ENCODE measurements around the gene HUNK.

HUNK gene

DNA sequence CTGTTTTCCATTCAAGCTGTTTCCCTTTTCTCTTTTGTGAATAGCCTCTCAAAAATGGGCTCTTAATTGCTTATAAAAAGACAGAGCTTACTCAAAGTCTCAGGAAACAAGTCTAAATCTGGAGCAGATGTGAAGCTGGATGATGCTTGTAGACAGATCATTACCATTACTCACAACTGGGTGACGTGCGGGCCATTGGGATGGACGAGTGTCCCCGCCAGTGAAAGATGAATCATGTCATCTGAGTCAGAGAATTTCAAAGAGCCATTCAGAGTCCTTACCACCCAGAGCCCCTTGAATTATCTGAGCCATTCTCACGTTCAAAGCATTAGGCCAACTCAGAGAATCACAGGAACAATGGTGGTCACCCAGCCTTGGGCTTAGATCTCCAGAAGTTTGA, 134.6 kb downstream of the HUNK start:
- H3K27ac ChIP-seq, result no peak overlapping the region
- TF ChIP-seq, protein P1, sequence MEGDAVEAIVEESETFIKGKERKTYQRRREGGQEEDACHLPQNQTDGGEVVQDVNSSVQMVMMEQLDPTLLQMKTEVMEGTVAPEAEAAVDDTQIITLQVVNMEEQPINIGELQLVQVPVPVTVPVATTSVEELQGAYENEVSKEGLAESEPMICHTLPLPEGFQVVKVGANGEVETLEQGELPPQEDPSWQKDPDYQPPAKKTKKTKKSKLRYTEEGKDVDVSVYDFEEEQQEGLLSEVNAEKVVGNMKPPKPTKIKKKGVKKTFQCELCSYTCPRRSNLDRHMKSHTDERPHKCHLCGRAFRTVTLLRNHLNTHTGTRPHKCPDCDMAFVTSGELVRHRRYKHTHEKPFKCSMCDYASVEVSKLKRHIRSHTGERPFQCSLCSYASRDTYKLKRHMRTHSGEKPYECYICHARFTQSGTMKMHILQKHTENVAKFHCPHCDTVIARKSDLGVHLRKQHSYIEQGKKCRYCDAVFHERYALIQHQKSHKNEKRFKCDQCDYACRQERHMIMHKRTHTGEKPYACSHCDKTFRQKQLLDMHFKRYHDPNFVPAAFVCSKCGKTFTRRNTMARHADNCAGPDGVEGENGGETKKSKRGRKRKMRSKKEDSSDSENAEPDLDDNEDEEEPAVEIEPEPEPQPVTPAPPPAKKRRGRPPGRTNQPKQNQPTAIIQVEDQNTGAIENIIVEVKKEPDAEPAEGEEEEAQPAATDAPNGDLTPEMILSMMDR (conservative IDR thresholded peaks at IDR 0.05), result no peak
- no peak for TF ChIP-seq ZFX (IDR thresholded peaks at IDR 0.05)

DNA sequence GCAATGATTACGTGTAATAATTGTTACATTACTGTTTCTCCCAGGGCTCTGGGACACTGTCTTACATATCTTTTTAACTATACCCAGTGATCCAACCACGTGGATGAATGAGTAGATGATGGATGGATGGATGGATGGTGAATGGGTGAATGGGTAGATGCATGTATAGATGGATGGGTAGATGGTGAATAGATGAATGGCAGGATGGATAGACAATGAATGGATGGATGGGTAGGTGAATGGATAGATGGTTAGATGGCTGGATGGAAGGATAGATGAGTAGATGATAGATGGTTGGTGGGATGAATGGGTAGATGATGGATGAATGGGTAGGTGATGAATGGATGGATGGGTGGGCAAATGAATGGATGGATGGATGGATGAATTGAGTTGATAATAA, 135.9 kb downstream of the HUNK start:
- no peak overlapping the region for H3K27ac ChIP-seq
- no peak for TF ChIP-seq ZFX (IDR thresholded peaks at IDR 0.05)
- TF ChIP-seq, protein P1 (conservative IDR thresholded peaks at IDR 0.05), result no peak

DNA sequence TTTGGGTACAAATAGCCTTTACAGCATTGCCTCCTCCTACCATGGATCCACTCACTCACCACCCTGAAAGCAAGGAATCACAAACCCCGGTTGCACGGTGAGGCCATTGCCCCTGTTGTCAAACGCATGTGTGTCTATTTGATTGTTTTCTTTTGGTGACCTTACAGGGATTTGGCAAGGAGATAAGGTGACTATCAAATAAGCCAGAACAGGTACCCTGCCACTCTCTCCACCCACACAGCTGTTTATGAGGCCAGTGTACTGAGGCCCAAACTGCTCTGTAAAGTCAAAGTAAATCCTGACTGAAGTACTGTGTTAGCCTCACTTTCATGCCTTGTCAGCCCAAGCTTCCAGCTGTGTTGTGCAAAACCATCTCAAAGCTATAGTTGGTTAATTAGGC, 136.4 kb downstream of the HUNK start:
- no peak overlapping the region; the same call in 1 of the 2 replicates for H3K27ac ChIP-seq
- TF ChIP-seq, protein P1 (conservative IDR thresholded peaks at IDR 0.05), result no peak
- no peak for TF ChIP-seq ZFX (IDR thresholded peaks at IDR 0.05)

DNA sequence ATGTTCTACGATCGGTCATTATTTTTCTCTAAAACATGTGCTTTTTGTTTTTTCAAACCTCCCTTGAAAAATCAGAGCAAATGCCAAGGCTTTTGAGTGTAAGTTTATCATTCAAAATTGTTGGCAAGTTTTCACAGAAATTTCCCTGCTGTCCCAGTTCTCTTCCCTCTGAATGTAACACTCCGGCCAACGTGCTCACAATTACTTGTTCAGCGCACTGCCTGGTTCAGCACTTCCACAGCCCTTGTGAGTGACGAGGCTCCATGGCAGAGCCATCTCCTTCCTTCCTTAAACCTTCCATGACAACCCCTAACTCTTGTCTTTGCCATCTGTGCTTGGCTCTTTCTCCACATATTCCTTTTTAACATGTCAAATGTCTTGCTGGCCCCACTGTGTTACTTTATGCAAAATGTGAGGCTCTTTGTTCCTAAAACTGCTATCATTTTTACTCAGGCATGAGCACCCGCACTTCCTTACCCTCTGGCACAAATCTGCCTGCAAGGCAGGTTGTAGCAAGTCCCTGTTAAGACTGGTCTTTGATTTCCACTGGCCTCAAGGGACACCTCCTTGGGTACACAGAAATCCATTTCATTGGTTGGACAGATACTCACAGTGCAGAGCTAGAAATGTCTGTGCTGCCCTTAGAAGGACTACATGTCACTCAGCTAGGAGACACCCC, 142.8 kb downstream of the HUNK start:
- TF ChIP-seq, protein P1 (conservative IDR thresholded peaks at IDR 0.05), result no peak
- TF ChIP-seq ZFX (IDR thresholded peaks at IDR 0.05), result no peak
- H3K27ac ChIP-seq, result no peak overlapping the region

DNA sequence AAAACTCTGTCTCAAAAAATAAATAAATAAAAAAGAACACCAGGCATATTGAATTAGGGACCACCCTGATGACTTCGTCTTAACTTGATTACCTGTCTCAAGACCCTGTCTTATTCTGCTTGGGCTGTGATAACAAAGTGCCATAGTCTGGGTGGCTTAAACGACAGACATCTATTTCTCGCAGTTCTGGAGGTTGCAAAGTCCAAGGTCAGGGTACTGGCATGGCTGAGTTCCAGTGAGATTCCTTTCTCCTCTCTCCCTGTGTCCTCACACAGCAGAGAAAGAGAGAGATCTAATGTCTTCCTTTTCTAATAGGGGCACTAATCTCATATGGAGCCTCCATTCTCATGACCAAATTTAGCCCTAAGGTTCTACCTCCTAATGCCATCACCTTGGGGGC, 145.6 kb downstream of the HUNK start:
- no peak for TF ChIP-seq ZFX (IDR thresholded peaks at IDR 0.05)
- TF ChIP-seq, protein P1 (conservative IDR thresholded peaks at IDR 0.05), result no peak
- H3K27ac ChIP-seq, result no peak overlapping the region

DNA sequence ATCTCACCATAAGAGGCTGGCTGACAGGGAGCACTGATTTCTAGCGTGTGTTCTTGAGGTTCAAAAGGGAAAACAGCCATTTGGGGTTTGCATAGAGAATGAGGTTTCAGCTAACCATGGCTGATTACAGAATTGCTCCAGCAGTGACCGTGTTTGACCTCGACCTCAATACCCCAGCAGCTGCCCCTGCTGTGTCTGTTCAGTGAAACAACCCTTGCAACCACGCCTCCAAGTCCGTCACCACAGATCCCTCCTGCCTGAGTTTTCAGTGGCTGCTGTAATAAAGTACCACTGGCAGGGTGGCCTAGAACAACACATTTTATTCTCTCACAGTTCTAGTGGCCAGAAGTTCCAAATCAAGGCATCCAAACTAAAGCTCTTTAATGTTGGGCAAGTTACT, 147.7 kb downstream of the HUNK start:
- H3K27ac ChIP-seq, result peak overlapping the region; percentile 45; the same call in 1 of the 2 replicates
- TF ChIP-seq, protein P1 (conservative IDR thresholded peaks at IDR 0.05), result no peak
- no peak for TF ChIP-seq ZFX (IDR thresholded peaks at IDR 0.05)

DNA sequence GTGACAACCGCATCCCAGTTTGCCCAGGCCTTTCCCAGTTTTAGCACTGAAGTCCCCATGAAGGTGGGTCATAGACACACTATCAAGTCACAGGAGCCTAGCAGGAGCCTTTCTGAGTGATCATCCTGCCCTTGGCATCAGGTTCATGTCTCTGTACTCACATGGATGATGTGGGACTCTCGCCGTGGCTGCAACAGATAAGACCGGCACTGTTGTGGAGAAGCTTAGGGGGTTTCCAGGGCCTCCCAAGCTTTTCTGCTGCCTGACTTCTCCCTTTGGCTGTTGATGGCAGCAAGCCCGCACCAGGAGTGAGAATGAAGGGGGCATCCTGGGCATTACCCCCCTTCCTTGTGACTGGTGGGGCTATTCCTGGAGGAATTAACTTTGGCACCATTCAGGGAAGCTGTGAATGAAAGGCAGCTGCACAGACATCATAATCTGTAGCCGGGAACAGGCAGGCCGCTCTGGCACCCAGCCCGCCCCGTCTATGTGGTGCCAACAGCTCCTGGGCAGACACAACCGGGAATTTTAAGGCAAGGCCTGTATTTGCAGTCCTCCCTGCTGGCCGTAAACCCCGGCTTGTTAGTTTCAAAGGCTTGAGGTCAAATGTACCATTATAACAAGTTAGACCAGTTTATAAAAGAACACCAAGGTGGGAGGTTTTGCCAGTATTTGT, 148.6 kb downstream of the HUNK start:
- peak overlapping the region; percentile 45 for H3K27ac ChIP-seq

More for the DNA sequence above, 148.6 kb downstream of the HUNK start:
- no peak for TF ChIP-seq ZFX (IDR thresholded peaks at IDR 0.05)
- TF ChIP-seq, protein P1 (conservative IDR thresholded peaks at IDR 0.05), result no peak

Measured in C4-2B (cell line).